ENCODE results near the gene STX7. TPM values are rescaled to one million over a fixed set of nuclear protein-coding genes. Genes with fewer than 3 reads are reported as not detected.
"Not testable (repeated sequence)": the region's sequence is repeated elsewhere in the genome, so short reads cannot be mapped to it uniquely, and the experiment has no call there.

The STX7 gene
- polyA plus RNA-seq (2012; ENCODE audit: insufficient read depth, insufficient read length) = 28.9 TPM

DNA sequence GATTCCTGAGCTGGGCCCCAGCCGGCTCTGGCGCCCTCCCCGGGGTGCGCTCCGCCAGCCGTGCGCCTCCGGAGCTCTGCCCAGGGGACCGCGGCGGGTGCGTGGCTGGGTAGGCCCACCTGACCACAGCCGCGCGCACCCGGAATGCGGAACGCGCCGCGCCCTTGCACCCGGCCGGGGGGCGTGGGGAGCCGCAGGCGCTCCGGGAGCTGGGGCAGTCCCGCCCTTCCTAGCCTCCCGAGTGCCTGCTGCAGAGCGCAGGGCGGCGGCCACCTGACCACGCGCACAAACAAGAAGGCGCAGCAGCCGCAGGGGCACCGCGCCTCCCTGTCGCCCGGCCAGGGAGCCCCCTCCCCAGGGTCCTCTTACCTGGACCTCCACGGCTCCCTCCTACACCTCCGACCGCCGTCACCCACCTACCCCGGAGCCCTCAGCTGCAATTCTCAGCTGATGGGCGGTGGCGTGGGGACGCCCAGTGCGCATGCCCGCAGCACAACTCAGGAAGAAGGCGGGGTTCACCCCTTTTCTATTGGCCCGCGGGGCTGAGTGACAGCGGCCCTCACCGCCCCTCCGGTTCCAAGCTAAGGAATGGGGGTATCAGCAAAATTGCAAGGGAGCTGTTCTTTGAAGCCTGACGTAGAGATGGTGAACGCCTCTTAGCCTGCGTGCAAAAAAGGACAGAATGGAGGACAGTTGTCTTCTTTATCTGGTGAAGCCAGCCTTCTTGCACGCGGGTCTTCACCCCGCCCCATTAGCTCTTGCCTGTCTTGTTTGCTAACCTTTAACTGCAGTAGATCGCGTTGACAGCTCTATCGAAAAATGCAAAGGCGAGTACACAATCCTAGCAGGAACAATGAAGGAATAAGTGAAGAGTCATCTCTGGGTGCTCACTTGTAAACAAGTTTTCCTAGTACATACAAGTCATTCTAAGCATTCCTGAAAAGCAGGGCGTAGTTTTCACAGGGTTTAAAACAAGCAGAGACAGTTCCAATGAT lies at the start of gene STX7:
STX7 (minus strand) TSS at position 479 of the 995 bp plus-strand sequence. CDS start 9,586 bp downstream, outside the sequence.
- peak within 1 kb of the TSS; percentile 69 for H3K4me3 ChIP-seq (ENCODE audit: low read length)
- peak; percentile 72 for DNase-seq (ENCODE audit: low read depth, low spot score)

DNA sequence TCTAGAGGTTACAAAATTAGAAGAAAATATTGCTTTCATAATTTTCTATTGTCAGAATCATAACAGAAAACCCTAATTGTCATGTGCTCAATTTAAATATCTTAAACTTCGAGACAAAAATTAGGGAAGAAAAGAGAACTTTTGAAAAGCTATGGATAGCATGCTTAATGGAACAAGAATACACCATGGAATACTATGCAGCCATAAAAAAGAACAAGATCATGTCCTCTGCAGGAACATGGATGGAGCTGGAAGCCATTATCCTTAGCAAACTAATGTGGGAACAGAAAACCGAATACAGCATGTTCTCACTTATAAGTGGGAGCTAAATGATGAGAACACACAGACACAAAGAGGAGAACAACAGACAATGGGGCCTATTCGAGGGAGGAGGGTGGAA lies 47.2 kb upstream of the STX7 start:
- H3K4me3 ChIP-seq (ENCODE audit: low read length); DNase-seq (ENCODE audit: low read depth, low spot score): not testable (repeated sequence)

DNA sequence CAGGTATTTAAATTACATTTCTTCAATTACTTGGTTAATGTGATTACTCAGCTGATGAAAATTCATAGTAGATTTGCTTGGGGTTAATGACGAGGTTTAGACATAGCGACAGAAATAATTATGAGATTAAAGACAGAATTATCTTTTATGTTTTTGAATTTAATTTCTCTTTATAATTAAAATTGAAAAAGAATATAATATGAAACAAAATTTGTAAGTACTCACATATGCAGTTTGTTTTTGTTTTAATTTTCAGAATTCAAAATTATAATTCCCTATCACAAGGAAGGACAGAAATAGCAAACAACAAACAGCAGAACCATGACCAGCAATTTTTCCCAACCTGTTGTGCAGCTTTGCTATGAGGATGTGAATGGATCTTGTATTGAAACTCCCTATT lies 39.5 kb upstream of the STX7 start, which contains the start of gene TAAR8:
TAAR8 (plus strand) TSS at position 301 of the 400 bp plus-strand sequence; CDS start at position 322, 21 bp downstream.
- DNase-seq (ENCODE audit: low read depth, low spot score) = no peak
- no peak within 1 kb of the TSS for H3K4me3 ChIP-seq (ENCODE audit: low read length)

- no peak overlapping the region for H3K4me3 ChIP-seq (ENCODE audit: low read length)
- DNase-seq (ENCODE audit: low read depth, low spot score) = no peak
Measured at GRCh38 chr6:132551214-132551613, 38.3 kb upstream of the STX7 start.

- no peak for DNase-seq (ENCODE audit: low read depth, low spot score)
- H3K4me3 ChIP-seq (ENCODE audit: low read length) = no peak overlapping the region
Measured at GRCh38 chr6:132548746-132549463, 36.0 kb upstream of the STX7 start.

- DNase-seq (ENCODE audit: low read depth, low spot score) = no peak
- no peak overlapping the region for H3K4me3 ChIP-seq (ENCODE audit: low read length)
Measured at GRCh38 chr6:132544826-132545225, 31.9 kb upstream of the STX7 start.

- DNase-seq (ENCODE audit: low read depth, low spot score) = no peak
- no peak within 1 kb of the TSS for H3K4me3 ChIP-seq (ENCODE audit: low read length)
Measured at GRCh38 chr6:132537977-132538376, 25.1 kb upstream of the STX7 start, which contains the start of gene TAAR9. TSS of gene TAAR9 (plus strand) at chr6:132538277. CDS start at chr6:132538290, 13 bp downstream.

GRCh38 chr6:132537145-132537544 lies 24.2 kb upstream of the STX7 start:
- no peak for DNase-seq (ENCODE audit: low read depth, low spot score)

DNA sequence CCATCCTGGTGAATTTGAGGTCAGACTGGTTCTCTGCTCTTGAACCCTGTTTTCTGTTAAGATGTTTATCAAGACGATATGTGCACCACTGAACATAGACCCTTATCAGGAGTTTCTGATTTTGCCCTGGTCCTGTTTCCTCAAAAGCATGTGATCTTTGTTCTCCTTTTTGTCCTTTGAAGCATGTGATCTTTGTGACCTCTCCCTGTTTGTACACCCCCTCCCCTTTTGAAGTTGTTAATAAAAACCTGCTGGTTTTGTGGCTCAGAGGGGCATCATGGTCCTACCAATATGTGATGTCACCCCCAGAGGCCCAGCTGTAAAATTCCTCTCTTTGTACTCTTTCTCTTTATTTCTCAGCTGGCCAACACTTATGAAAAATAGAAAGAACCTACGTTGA lies 21.6 kb upstream of the STX7 start:
- not testable (repeated sequence) for DNase-seq (ENCODE audit: low read depth, low spot score)

More at GRCh38 chr6:132537145-132537544, 24.2 kb upstream of the STX7 start:
- H3K4me3 ChIP-seq (ENCODE audit: low read length) = no peak overlapping the region

DNA sequence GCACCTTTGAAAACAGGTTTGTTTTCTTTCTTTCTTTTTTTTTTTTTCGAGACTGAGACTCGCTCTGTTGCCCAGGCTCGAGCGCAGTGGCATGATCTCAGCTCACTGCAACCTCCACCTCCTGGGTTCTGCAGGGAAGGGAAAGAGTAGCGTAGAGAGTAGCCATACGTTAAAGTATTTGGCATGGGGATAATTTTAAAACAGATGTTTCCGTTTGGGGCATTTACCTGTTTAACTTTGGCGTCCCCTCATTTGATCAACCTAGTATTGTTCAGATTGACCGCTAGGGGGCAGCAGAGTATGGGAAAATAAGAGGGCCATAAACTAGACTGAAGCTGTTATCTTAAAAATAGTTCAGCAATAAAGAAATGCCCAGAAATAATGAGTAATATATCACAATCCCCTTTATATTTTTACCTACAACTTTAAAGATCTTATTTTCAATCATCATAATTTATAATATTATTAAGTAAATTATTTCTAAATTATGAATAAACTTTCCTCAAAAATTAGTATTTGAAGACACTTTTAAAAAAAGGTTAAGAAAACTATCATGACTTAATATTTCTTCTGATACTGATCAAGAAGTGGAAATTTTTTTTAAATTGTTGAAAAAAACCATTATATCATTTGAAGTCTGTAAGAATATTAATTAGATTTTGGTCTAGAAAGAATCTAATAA lies 17.5 kb upstream of the STX7 start:
- DNase-seq (ENCODE audit: low read depth, low spot score) = peak; percentile 60

More for the DNA sequence above, 21.6 kb upstream of the STX7 start:
- H3K4me3 ChIP-seq (ENCODE audit: low read length) = not testable (repeated sequence)

DNA sequence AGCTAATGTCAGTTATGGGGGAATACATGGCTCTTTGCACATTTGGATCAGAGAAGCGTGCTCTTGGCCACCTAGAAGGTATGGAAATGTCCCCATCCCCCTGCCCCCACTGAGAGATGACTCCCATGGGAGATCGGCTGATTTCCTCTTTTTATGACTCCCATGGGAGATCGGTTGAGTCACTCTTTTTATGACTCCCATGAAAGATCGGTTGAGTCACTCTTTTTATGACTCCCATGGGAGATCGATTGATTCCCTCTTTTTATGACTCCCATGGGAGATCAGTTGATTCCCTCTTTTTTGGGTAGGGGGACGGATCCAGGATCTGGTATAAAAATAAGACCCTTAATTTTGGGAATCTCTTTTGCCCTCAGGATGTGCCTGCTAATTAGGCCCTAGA lies 14.9 kb upstream of the STX7 start:
- DNase-seq (ENCODE audit: low read depth, low spot score) = no peak
- no peak overlapping the region for H3K4me3 ChIP-seq (ENCODE audit: low read length)

More for the DNA sequence above, 17.5 kb upstream of the STX7 start:
- H3K4me3 ChIP-seq (ENCODE audit: low read length) = no peak overlapping the region

- DNase-seq (ENCODE audit: low read depth, low spot score) = no peak
- H3K4me3 ChIP-seq (ENCODE audit: low read length) = no peak overlapping the region
Measured at GRCh38 chr6:132526461-132526860, 13.5 kb upstream of the STX7 start.

DNA sequence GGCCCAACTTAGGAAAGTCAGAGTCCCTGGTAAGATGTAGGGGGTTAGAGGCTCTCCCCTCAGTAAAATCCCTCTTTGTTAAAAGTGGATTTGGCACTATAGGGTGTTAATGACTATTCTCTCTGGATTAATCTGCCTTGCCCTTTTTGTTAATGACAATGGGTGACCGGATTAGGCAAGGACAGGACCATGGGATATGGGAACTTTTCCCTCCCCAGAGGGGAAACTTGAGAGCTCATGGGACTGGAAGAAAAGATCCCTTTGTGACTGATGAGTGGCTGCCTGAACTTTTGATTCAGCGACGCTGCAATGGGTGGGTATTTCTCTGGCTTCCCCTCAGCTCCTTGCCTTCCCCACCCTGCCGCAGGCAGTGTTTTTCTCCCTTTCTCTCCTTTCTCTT lies 12.9 kb upstream of the STX7 start:
- no peak for DNase-seq (ENCODE audit: low read depth, low spot score)
- no peak overlapping the region for H3K4me3 ChIP-seq (ENCODE audit: low read length)

DNA sequence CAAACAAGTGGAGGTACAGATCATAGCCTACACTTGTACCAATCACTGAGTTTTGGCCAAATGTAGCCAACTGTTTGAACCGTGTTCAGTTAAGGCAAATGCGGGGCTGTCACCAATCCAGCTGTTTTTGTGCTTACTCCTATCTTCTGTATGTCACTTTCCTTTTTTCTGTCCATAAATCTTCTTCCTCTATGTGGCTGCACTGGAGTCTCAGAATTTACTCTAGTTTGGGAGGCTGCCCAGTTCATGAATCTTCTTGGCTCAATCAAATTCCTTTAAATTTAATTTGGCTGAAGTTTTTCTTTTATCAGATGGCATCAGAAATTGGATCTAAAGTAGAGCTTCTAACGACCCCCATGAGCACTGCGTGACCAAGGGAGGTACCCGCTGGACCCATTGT lies 11.7 kb upstream of the STX7 start:
- DNase-seq (ENCODE audit: low read depth, low spot score) = no peak
- H3K4me3 ChIP-seq (ENCODE audit: low read length) = no peak overlapping the region

DNA sequence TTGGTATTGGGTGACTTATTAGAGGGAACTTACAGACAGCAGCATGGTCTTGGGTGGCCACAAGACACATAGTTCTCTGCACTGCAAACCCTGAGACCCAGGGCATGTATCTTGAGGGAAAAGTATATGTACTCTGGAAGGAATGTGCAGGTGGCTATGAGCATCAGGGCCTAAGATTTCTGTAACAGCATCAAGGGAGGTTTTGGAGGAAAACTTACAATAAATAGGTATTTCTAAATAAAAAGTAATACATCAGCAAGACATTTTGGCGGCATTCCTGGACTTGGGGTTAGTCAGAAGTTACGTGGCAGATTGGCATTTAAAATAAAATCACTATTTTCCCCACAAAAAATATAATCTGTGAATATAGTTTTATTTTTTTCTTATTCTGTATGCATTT lies 8.0 kb upstream of the STX7 start:
- no peak for DNase-seq (ENCODE audit: low read depth, low spot score)
- H3K4me3 ChIP-seq (ENCODE audit: low read length) = no peak overlapping the region

GRCh38 chr6:132515386-132515785 lies 2.5 kb upstream of the STX7 start:
- no peak overlapping the region for H3K4me3 ChIP-seq (ENCODE audit: low read length)
- DNase-seq (ENCODE audit: low read depth, low spot score) = no peak

- no peak overlapping the region for H3K4me3 ChIP-seq (ENCODE audit: low read length)
- DNase-seq (ENCODE audit: low read depth, low spot score) = no peak
Measured at GRCh38 chr6:132513831-132514545, 1.1 kb upstream of the STX7 start.

- no peak for DNase-seq (ENCODE audit: low read depth, low spot score)
- peak overlapping the region; percentile 69 for H3K4me3 ChIP-seq (ENCODE audit: low read length)
Measured at GRCh38 chr6:132512342-132512637, 626 bp downstream of the STX7 start.

- DNase-seq (ENCODE audit: low read depth, low spot score) = no peak
- peak overlapping the region; percentile 69 for H3K4me3 ChIP-seq (ENCODE audit: low read length)
Measured at GRCh38 chr6:132511831-132512220, 1.1 kb downstream of the STX7 start.

All from Jurkat, Clone E6-1 (cell line).